Vagina (tissue), 2 donors: ENCODE results near the gene RBM10. TPM values are rescaled to one million over a fixed set of nuclear protein-coding genes. Genes with fewer than 3 reads are reported as not detected.
"Not testable (repeated sequence)": the region's sequence is repeated elsewhere in the genome, so short reads cannot be mapped to it uniquely, and the experiment has no call there.

Source experiments
- DNase-seq, 2 donors: peaks; one replicate each; pipeline ENCODE4 v3.0.0-alpha.2; 2017; ENCODE audit errors: extremely low spot score in 2 of 2
- H3K27ac ChIP-seq: fragments of 200-600 bp; sonication (generic); one replicate; pipeline ENCODE4 v1.5.1; 2019
- H3K27me3 ChIP-seq: fragments of 200-600 bp; sonication (generic); one replicate; pipeline ENCODE4 v1.5.1; 2019
- H3K36me3 ChIP-seq, 2 donors: fragments of 200-600 bp; sonication (generic); one replicate each; pipeline ENCODE4 v1.5.1; 2017 to 2019
- H3K4me1 ChIP-seq: fragments of 200-600 bp; sonication (generic); one replicate; pipeline ENCODE4 v1.5.1; 2019
- H3K4me3 ChIP-seq, 2 donors: fragments of 200-600 bp; sonication (generic); 1 replicate in 1 of 2; 2 replicates in 1 of 2; pipeline ENCODE4 v1.5.1; 2016 to 2019
- H3K9me3 ChIP-seq: fragments of 200-600 bp; sonication (generic); one replicate; pipeline ENCODE4 v1.5.1; 2019
- POLR2A ChIP-seq, 2 donors: fragments of 450-650 bp; IDR thresholded peaks; one replicate each; pipeline ENCODE4 v1.6.1; 2017; ENCODE audit warnings: antibody characterized with exemption in 2 of 2, mild to moderate bottlenecking in 2 of 2, moderate library complexity in 2 of 2
- POLR2AphosphoS5 ChIP-seq, 2 donors: sonication (generic); formaldehyde crosslinking; IDR thresholded peaks; one replicate each; pipeline ENCODE4 v1.9.0; 2017; ENCODE audit warnings: antibody characterized with exemption in 2 of 2, mild to moderate bottlenecking in 2 of 2, low read depth in 1 of 2; ENCODE audit not compliant: insufficient read depth in 1 of 2
- intact Hi-C: fragments of 100-400 bp; cut with DNase I; formaldehyde crosslinking; loops from one replicate; pipeline ENCODE4 v1.15.1; 2023
- total RNA-seq: library from RNA; depleted of rRNA; stranded (reverse); fragments of >200 nt; gene quantifications from one replicate; pipeline ENCODE4 v1.2.3, GENCODE V29; 2016
- TF ChIP-seq, protein P1 (sequence below), 3 experiments: fragments of 450-650 bp in 2 of 3; fragments of 200-600 bp in 1 of 3; sonication (generic) in 1 of 3; IDR thresholded peaks; one replicate each; pipeline ENCODE4 v1.5.1; 2017 to 2019; ENCODE audit warnings: antibody characterized with exemption in 3 of 3, mild to moderate bottlenecking in 2 of 3, moderate library complexity in 2 of 3

The RBM10 gene
- total RNA-seq, 1 donor from 2014 or later: 32.4 TPM

DNA sequence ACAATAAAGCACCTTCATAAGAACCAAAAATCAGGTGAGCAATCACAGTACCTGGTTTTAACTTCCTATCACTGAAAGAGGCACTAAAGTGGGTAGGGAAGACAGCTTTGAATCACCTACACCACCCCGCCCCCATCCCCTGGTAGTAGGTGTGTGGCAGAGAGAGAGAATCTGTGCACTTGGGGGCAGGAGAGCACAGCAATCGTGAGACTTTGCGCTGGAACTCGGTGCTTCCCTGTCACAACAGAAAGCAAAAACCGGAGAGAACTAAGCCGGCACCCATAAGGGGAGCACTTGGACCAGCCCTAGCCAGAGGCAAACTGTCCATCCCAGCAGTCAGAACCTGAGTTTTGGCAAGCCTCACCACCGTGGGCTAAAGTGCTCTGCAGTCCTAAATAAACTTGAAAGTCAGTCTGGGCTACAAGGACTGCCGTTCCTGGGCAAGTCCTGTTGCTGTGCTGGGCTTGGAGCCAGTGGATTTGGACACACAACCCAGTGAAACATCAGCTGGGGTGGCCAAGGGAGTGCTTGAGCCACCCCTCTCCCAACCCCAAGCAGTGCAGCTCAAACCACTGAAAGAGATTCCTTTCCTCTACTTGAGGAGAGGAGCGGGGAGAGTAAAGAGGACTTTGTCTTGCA lies 32.6 kb upstream of the RBM10 start:
- no peak for TF ChIP-seq POLR2A (IDR thresholded peaks at IDR 0.05)
- TF ChIP-seq, protein P1, sequence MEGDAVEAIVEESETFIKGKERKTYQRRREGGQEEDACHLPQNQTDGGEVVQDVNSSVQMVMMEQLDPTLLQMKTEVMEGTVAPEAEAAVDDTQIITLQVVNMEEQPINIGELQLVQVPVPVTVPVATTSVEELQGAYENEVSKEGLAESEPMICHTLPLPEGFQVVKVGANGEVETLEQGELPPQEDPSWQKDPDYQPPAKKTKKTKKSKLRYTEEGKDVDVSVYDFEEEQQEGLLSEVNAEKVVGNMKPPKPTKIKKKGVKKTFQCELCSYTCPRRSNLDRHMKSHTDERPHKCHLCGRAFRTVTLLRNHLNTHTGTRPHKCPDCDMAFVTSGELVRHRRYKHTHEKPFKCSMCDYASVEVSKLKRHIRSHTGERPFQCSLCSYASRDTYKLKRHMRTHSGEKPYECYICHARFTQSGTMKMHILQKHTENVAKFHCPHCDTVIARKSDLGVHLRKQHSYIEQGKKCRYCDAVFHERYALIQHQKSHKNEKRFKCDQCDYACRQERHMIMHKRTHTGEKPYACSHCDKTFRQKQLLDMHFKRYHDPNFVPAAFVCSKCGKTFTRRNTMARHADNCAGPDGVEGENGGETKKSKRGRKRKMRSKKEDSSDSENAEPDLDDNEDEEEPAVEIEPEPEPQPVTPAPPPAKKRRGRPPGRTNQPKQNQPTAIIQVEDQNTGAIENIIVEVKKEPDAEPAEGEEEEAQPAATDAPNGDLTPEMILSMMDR (IDR thresholded peaks at IDR 0.05): no peak
- H3K4me1 ChIP-seq: no peaks in the 10 kb centered on the region
- no peak for DNase-seq
- no peak overlapping the region for H3K4me3 ChIP-seq
- no peak overlapping the region for H3K27ac ChIP-seq
- no peaks in the 10 kb centered on the region for H3K36me3 ChIP-seq
- intact Hi-C loops: no loop called here
- no peaks in the 10 kb centered on the region for H3K9me3 ChIP-seq
- H3K27me3 ChIP-seq: no peaks in the 10 kb centered on the region

DNA sequence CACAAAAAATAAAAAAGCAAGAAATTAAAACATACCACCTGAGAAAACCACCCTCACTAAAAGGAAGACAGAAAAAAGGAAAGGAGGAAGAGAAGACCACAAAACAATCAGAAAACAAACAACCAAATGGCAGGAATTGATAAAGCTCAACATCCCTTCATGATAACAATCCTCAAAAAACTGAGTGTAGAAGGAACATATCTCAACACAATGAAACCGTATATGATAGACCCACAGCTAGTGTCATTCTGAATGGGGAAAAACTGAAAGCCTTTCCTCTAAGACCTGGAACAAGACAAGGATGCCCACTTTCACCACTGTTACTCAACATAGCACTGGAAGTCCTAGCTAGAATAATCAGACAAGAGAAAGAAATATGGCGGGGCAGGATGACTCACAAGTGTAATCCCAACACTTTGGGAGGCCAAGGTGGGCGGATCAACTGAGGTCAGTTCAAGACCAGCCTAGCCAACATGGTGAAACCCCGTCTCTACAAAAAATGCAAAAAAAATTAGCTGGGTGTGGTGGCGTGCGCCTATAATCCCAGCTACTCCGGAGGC lies 28.4 kb upstream of the RBM10 start:
- H3K9me3 ChIP-seq, DNase-seq, H3K27ac ChIP-seq, H3K27me3 ChIP-seq, H3K4me1 ChIP-seq, intact Hi-C loops, H3K36me3 ChIP-seq, H3K4me3 ChIP-seq: not testable (repeated sequence)

DNA sequence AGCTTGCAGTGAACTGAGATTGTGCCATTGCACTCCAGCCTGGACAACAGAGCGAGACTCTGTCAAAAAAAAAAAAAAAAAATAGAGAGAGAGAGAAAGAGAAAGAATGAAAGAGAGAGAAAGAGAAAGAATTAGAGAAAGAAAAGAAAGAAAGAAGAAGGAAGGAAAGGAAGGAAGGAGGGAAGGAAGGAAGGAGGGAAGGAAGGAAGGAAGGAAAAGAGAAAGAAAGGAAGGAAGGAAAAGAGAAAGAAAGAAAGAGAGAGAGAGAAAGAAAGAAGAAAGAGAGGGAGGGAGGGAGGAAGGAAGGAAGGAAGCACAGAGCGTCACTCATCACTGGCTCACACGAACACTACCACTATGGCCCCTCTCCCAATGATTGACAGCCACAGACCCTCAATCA lies 20.6 kb upstream of the RBM10 start:
- H3K4me1 ChIP-seq, intact Hi-C loops: not testable (repeated sequence)

DNA sequence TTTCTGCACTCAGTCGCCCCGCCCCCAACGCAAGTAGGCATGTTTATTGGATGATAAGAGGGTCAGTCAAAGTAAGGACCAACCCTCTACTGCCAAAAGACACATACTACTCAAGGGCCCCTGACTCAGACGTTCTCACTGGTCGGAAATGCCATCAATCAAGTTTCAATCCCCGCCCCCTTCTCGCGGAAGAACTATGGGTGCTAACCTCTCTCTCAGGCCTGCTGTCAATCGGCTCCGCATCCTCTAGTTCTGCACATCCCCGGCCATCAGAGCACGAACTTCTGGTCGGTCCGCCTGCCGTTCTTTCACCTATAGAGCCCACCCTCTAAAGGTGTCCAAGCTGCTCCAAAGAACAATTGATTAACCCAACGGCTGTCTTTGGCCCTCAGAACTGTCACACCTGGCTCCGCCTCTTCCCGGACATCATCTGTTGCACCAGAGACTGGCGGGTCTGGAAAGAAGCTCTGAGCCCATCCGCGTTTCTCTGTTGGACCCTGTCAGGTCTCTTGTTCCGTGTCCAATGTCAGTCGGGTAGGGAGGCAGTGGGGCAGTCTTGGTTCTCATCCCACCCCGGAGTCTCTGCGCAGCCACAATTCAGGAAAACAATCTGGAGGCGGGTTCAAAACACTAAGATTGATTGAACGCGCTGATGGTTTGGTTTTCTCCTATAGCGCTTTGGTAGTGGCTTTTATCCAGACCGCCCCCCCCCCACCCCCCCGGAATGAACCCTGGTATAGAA lies 15.7 kb upstream of the RBM10 start:
- peaks cover 7% of the 10 kb centered on the region for H3K4me1 ChIP-seq
- H3K4me3 ChIP-seq: peak overlapping the region; percentile 47 to 53
- peak overlapping the region; percentile 75 for H3K27ac ChIP-seq
- intact Hi-C loops: no loop called here
- H3K9me3 ChIP-seq: no peaks in the 10 kb centered on the region
- H3K27me3 ChIP-seq: no peaks in the 10 kb centered on the region
- no peaks in the 10 kb centered on the region for H3K36me3 ChIP-seq
- peak in 1 of 2 donors; percentile 97 for DNase-seq
- TF ChIP-seq POLR2A (IDR thresholded peaks at IDR 0.05) (no peak), POLR2AphosphoS5 (IDR thresholded peaks at IDR 0.05; ENCODE audit: insufficient read depth in 1 of 2, low read depth in 1 of 2) (peak; percentile 13 to 78)
- TF ChIP-seq, protein P1 (IDR thresholded peaks at IDR 0.05): no peak

More for the DNA sequence above, 20.6 kb upstream of the RBM10 start:
- not testable (repeated sequence) for H3K27ac ChIP-seq, H3K27me3 ChIP-seq, H3K9me3 ChIP-seq, H3K4me3 ChIP-seq, DNase-seq, H3K36me3 ChIP-seq

DNA sequence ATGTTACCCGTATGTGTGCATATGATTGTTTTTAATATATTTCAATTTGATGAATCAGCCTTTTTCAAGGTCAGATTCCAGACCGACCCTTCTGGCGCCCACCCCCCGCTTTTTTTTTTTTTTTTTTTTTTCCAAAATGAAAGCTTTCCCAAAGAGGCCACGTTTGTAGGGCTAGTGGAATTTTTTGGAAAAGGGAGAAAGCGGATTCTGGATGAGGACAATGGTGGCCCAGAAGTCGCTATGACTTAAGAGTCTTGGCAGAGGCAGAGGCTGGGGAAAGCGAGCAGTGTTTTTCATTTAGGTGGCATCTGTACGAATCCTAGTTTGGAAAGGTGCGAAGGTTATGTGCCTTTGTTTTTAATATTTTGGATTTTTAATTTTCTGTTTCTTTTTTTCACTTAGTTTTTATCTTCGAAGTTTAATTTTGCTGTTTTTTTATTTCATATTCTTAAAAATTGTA lies 15.1 kb upstream of the RBM10 start:
- Histone ChIP-seq H3K4me1 (peaks cover 7% of the 10 kb centered on the region), H3K4me3 (peak overlapping the region; percentile 47 to 53), H3K27ac (peak overlapping the region; percentile 75), H3K9me3 (no peaks in the 10 kb centered on the region), H3K36me3 (no peaks in the 10 kb centered on the region), H3K27me3 (no peaks in the 10 kb centered on the region)
- intact Hi-C loops: no loop called here
- TF ChIP-seq, protein P1 (IDR thresholded peaks at IDR 0.05): no peak
- TF ChIP-seq POLR2A (IDR thresholded peaks at IDR 0.05) (no peak), POLR2AphosphoS5 (IDR thresholded peaks at IDR 0.05; ENCODE audit: insufficient read depth in 1 of 2, low read depth in 1 of 2) (no peak)
- DNase-seq: no peak

DNA sequence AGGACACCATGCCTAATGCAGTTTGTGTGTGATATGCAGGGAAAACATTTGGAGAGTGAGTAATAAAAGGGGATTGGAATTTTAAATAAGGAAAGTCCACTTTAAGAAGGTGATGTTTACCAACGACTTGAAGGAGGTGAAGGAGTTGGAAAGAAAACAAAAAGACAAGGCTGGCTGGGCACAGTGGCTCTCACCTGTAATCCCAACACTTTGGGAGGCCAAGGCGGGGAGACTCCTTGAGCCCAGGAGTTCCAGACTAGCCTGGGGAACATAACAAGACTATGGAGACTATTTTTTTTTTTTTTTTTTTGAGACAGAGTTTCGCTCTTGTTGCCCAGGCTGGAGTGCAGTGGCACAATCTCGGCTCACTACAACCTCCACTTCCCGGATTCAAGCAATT lies 11.5 kb upstream of the RBM10 start:
- no peaks in the 10 kb centered on the region for H3K36me3 ChIP-seq
- DNase-seq: no peak
- intact Hi-C loops: no loop called here
- no peak overlapping the region for H3K27ac ChIP-seq
- H3K9me3 ChIP-seq: no peaks in the 10 kb centered on the region
- H3K4me1 ChIP-seq: peaks cover 7% of the 10 kb centered on the region
- no peak overlapping the region for H3K4me3 ChIP-seq
- H3K27me3 ChIP-seq: no peaks in the 10 kb centered on the region
- TF ChIP-seq POLR2AphosphoS5 (IDR thresholded peaks at IDR 0.05; ENCODE audit: insufficient read depth in 1 of 2, low read depth in 1 of 2) (no peak), POLR2A (IDR thresholded peaks at IDR 0.05) (no peak)
- TF ChIP-seq, protein P1 (IDR thresholded peaks at IDR 0.05): no peak

DNA sequence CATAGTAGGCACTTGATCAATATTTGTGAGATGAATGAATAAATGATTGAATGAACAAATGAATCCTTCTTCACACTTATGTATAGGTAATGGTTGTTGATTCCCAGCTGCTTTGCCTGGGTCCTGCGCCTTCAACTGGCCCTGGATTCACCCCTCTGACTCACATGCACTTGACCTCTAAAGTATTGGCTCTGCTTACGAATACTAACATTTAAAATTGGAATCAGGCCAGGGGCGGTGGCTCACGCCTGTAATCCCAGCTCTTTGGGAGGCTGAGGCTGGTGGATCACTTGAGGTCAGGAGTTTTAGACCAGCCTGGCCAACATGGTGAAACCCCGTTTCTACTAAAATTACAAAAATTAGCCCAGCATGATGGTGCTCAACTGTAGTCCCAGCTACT lies 9.4 kb upstream of the RBM10 start:
- H3K27me3 ChIP-seq, intact Hi-C loops, H3K27ac ChIP-seq, DNase-seq, H3K4me1 ChIP-seq, H3K36me3 ChIP-seq, H3K4me3 ChIP-seq, H3K9me3 ChIP-seq: not testable (repeated sequence)
